GM20431 (cell line): Measurements from ENCODE around the gene SMIM22.

ENCODE experiments used
- in situ Hi-C: fragments of 300-500 bp; cut with MseI, MboI; formaldehyde crosslinking; loops from one replicate; pipeline ENCODE4 v1.15.0; 2020; ENCODE audit warnings: low sequenced_read_pairs; ENCODE audit not compliant: unreplicated experiment

SMIM22 gene

GRCh38 chr16:4813251-4814003 lies 18.3 kb downstream of the SMIM22 start:
- in situ Hi-C loops = no loop called here

- in situ Hi-C loops = no loop called here
These were observed 18.9 kb downstream of the SMIM22 start for GRCh38 chr16:4814046-4814445.

- in situ Hi-C loops = no loop called here
These were observed 19.5 kb downstream of the SMIM22 start for GRCh38 chr16:4814542-4815173.

- in situ Hi-C loops = no loop called here
These were observed 25.5 kb downstream of the SMIM22 start for GRCh38 chr16:4820652-4821051.

GRCh38 chr16:4825196-4825595 lies 30.0 kb downstream of the SMIM22 start:
- in situ Hi-C loops = no loop called here

GRCh38 chr16:4826526-4826925 lies 31.4 kb downstream of the SMIM22 start:
- in situ Hi-C loops = no loop called here

- in situ Hi-C loops = no loop called here
These were observed 31.8 kb downstream of the SMIM22 start for GRCh38 chr16:4826980-4827379.

- in situ Hi-C loops = no loop called here
These were observed 33.6 kb downstream of the SMIM22 start for GRCh38 chr16:4828567-4829321.

- in situ Hi-C loops = no loop called here
These were observed 35.2 kb downstream of the SMIM22 start for GRCh38 chr16:4830408-4830807.

- in situ Hi-C loops = no loop called here
These were observed 36.4 kb downstream of the SMIM22 start for GRCh38 chr16:4831616-4832015.

- in situ Hi-C loops = no loop called here
These were observed 37.7 kb downstream of the SMIM22 start for GRCh38 chr16:4832698-4833343.

- in situ Hi-C loops = no loop called here
These were observed 38.4 kb downstream of the SMIM22 start for GRCh38 chr16:4833584-4833983.

GRCh38 chr16:4836727-4837126 lies 41.6 kb downstream of the SMIM22 start:
- in situ Hi-C loops = no loop called here

- in situ Hi-C loops = no loop called here
These were observed 42.7 kb downstream of the SMIM22 start for GRCh38 chr16:4837733-4838501.

- in situ Hi-C loops = no loop called here
These were observed 44.8 kb downstream of the SMIM22 start for GRCh38 chr16:4839942-4840341.

- in situ Hi-C loops = no loop called here
These were observed 45.8 kb downstream of the SMIM22 start for GRCh38 chr16:4840984-4841383.
